BE2C (cell line): Measurements from ENCODE around the gene PHTF2.
"Not testable (repeated sequence)": the region's sequence is repeated elsewhere in the genome, so short reads cannot be mapped to it uniquely, and the experiment has no call there.

Source experiments
- DNase-seq: peaks from one replicate; pipeline ENCODE4 v3.0.0-alpha.2; 2020
- H3K27me3 ChIP-seq: fragments of 250-450 bp; sonication (Bioruptor Pico); 2 replicates; pipeline ENCODE4 v1.5.1; 2020; ENCODE audit warnings: mild to moderate bottlenecking
- H3K36me3 ChIP-seq: fragments of 250-450 bp; sonication (Bioruptor Pico); 2 replicates; pipeline ENCODE4 v1.5.1; 2020; ENCODE audit warnings: mild to moderate bottlenecking
- H3K4me1 ChIP-seq: fragments of 250-450 bp; sonication (Bioruptor Pico); 2 replicates; pipeline ENCODE4 v1.5.1; 2020
- H3K4me3 ChIP-seq: 2 replicates; pipeline ENCODE4 v1.5.1; 2011; ENCODE audit warnings: low read depth, low read length
- H3K9me3 ChIP-seq: fragments of 250-450 bp; sonication (Bioruptor Pico); 2 replicates; pipeline ENCODE4 v1.5.1; 2020
- TF ChIP-seq, protein P1 (sequence below): IDR thresholded peaks from 2 replicates; pipeline ENCODE4 v1.5.1; 2012; ENCODE audit warnings: mild to moderate bottlenecking, low read depth, low read length

PHTF2 gene

DNA sequence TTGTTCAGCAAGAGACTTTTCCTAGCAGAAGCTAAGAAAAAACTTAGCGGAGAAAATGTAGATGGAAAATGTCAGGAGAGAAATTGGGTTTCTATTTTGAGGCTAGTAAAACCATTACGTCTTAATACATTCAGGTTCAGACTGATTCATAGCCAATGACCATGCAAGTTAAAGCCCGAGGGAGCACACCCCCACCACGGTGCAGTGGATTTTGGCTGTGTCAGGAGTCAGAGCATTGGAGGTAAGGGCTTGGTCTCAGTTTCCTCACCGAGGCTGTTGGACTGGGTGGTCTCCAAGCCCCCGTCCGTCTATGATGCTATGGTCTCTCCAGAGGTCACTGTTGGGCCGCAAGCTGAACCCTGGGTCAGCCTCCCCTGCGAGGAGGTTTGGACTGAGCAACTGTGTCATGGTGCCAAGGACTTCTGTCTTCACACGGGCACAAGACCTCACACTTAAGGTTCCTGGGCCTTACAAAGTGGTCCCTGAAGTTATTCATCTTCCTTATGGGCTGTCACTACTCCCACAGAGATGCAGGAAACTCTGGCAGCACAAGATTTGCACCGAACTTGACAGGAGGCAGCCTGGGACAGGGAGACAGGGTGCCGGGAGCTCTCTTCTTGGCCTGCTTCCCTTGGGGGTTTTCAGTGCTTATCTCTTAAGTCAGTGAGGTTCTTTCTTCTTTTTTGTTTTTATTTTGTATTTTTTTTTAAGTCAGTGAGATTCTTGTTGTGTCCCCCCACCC, 186.8 kb downstream of the PHTF2 start:
- Histone ChIP-seq H3K9me3 (no peaks in the 10 kb centered on the region), H3K4me1 (peaks cover 11% of the 10 kb centered on the region), H3K27me3 (no peaks in the 10 kb centered on the region), H3K36me3 (no peaks in the 10 kb centered on the region), H3K4me3 (no peak overlapping the region)
- TF ChIP-seq, protein P1, sequence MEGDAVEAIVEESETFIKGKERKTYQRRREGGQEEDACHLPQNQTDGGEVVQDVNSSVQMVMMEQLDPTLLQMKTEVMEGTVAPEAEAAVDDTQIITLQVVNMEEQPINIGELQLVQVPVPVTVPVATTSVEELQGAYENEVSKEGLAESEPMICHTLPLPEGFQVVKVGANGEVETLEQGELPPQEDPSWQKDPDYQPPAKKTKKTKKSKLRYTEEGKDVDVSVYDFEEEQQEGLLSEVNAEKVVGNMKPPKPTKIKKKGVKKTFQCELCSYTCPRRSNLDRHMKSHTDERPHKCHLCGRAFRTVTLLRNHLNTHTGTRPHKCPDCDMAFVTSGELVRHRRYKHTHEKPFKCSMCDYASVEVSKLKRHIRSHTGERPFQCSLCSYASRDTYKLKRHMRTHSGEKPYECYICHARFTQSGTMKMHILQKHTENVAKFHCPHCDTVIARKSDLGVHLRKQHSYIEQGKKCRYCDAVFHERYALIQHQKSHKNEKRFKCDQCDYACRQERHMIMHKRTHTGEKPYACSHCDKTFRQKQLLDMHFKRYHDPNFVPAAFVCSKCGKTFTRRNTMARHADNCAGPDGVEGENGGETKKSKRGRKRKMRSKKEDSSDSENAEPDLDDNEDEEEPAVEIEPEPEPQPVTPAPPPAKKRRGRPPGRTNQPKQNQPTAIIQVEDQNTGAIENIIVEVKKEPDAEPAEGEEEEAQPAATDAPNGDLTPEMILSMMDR, result no peak
- DNase-seq, result no peak

DNA sequence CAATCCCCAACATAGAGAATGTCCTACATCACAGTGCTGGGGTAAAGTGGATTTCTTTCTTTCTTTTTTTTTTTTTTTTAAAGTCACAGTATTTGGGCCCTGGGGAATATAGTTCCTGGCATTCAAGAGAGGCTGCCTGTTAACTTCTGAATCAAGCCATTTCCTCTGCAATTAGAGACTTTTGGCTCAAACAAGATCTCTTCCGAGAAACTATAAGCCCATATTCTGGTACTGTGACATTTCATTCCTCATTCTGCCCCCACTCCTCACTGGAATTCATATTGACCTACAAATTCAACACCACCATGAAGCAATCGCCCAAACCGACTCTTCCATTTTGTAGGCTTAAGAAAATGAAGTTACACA, 187.4 kb downstream of the PHTF2 start:
- Histone ChIP-seq H3K27me3 (no peaks in the 10 kb centered on the region), H3K36me3 (no peaks in the 10 kb centered on the region), H3K4me3 (no peak overlapping the region), H3K4me1 (peaks cover 6% of the 10 kb centered on the region), H3K9me3 (no peaks in the 10 kb centered on the region)
- TF ChIP-seq, protein P1, result no peak
- DNase-seq, result no peak

DNA sequence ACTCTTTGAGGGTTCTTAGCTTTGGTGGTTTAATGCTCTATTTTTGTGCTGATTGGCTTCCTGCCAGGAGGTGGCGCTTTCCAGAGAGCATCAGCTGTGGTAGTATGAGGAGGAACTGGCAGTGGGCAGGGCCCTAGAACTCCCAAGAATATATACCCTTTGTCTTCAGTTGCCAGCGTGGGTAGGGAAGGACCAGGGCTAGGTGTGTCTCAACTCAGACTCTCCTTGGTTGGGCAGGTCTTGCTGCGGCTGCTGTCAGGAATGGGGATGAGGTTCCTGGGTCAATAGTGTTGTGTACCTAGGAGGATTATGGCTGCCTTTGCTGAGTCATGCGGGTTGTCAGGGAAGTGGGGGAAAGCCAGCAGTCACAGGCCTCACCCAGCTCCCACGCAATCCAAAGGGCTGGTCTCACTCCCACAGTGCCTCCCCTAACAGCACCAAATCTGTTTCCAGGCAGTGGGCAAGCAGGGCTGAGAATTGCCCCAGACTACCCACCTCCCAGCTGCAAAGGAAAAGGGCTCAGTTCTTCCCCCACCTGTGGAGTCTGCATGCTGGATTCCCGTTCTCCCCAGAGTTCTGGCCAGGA, 191.5 kb downstream of the PHTF2 start:
- TF ChIP-seq, protein P1, result peak; percentile 36
- no peaks in the 10 kb centered on the region for H3K9me3 ChIP-seq
- H3K36me3 ChIP-seq, result no peaks in the 10 kb centered on the region
- H3K4me3 ChIP-seq, result no peak overlapping the region
- peaks cover 6% of the 10 kb centered on the region for H3K4me1 ChIP-seq
- no peaks in the 10 kb centered on the region for H3K27me3 ChIP-seq
- DNase-seq, result peak; percentile 36

DNA sequence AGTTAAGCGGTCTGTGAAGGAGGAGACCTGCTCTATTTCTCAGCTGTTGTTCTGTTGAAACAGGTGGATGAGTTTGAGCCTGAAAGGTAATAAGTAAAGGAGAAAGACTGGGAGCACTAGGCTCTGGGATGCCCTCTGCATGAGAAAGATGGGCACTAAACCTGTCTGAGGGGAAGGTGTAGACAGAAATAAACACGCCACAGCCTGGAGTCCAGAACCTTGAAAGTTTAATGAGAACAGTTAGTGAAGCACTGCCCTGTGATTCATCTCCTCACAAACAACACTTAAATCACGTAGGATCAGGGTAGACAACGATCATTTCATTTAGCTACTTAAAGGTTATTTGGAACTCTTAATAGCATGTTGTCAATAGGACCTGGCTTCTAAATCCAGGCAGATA, 193.1 kb downstream of the PHTF2 start:
- DNase-seq, result no peak
- TF ChIP-seq, protein P1, result no peak
- Histone ChIP-seq H3K4me1 (peaks cover 6% of the 10 kb centered on the region), H3K27me3 (no peaks in the 10 kb centered on the region), H3K9me3 (no peaks in the 10 kb centered on the region), H3K36me3 (no peaks in the 10 kb centered on the region), H3K4me3 (no peak overlapping the region)

DNA sequence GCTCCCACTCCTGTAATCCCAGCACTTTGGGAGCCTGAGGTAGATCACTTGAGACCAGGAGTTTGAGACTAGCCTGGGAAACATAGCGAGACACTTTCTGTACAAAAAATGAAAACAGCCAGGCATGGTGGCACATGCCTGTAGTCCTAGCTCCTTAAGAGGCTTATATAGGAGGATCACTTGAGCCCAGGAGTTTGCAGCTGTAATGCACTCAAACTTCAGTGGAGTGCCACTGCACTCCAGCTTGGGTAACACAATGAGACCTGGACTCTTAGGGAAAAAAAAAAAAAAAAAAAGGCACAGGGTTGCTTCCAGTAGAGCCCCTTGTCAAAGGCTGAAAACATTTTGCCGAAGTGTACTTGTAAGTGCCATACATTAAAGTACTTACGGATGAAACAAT, 195.3 kb downstream of the PHTF2 start:
- Histone ChIP-seq H3K9me3 (no peaks in the 10 kb centered on the region), H3K4me1 (peaks cover 6% of the 10 kb centered on the region), H3K4me3 (no peak overlapping the region), H3K27me3 (no peaks in the 10 kb centered on the region), H3K36me3 (no peaks in the 10 kb centered on the region)
- DNase-seq, result no peak
- TF ChIP-seq, protein P1, result no peak

DNA sequence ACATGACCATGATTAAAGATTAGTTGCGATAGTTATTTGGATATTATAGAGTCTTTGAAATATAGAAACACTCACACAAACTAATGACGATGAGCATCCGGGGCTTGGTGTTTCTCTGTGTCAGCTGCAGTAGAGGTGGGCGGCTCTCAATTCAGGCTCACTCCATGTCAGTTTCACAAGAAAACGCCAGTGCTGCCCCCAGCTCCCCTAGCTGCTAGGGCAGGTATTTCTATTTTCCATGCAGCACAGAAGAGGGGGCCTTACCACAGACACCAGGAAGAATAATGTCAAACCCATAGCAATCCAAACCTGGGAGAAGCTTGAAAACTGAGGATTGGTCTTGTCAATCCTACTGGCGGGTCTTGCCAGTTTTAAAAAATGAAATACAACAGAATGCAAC, 197.1 kb downstream of the PHTF2 start:
- no peaks in the 10 kb centered on the region for H3K4me1 ChIP-seq
- H3K9me3 ChIP-seq, result no peaks in the 10 kb centered on the region
- TF ChIP-seq, protein P1, result peak; percentile 51
- no peak for DNase-seq
- no peaks in the 10 kb centered on the region for H3K27me3 ChIP-seq
- no peaks in the 10 kb centered on the region for H3K36me3 ChIP-seq
- no peak overlapping the region for H3K4me3 ChIP-seq

DNA sequence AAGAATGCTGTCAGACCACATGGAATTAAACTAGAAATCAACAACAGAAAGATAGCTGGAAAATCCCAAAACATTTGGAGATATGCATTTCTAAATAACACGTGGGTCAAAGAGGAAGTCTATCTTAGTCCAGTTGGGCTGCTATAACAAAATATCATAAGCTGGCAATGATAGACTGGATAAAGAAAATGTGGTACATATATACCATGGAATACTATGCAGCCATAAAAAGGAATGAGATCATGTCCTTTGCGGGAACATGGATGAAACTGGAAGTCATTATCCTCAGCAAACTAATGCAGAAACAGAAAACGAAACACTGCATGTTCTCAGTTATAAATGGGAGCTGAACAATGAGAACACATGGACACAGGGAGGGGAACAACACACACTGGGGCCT, 200.6 kb downstream of the PHTF2 start:
- not testable (repeated sequence) for H3K4me1 ChIP-seq, H3K9me3 ChIP-seq, H3K36me3 ChIP-seq, DNase-seq, H3K27me3 ChIP-seq, H3K4me3 ChIP-seq
